Hematopoietic multipotent progenitor cell treated with erythropoietin and hydrocortisone succinate and interleukin-3 and kit ligand, for 17 days (in vitro differentiated cells): ENCODE results near the gene U2AF2.

Experiments
- DNase-seq: peaks from one replicate; pipeline ENCODE4 v3.0.0-alpha.2; 2015; ENCODE audit warnings: low spot score

U2AF2 gene

GRCh38 chr19:55674841-55675660, 20.2 kb downstream of the U2AF2 start, which contains the start of gene EPN1:
TSS of gene EPN1 (plus strand) at chr19:55675226. CDS start at chr19:55678628, 3,402 bp downstream.
- DNase-seq, result peak; percentile 95

GRCh38 chr19:55675661-55676354, 21.0 kb downstream of the U2AF2 start:
- DNase-seq, result peak; percentile 26

GRCh38 chr19:55676383-55676782, 21.5 kb downstream of the U2AF2 start:
- DNase-seq, result peak; percentile 40

GRCh38 chr19:55676889-55677505, 22.2 kb downstream of the U2AF2 start:
- no peak for DNase-seq

GRCh38 chr19:55677572-55678028, 22.8 kb downstream of the U2AF2 start:
- no peak for DNase-seq

GRCh38 chr19:55678121-55678671, 23.4 kb downstream of the U2AF2 start:
- DNase-seq, result no peak

GRCh38 chr19:55679343-55680257, 24.8 kb downstream of the U2AF2 start:
- DNase-seq, result no peak

- no peak for DNase-seq
Measured at GRCh38 chr19:55680339-55681130, 25.7 kb downstream of the U2AF2 start.

- DNase-seq, result no peak
Measured at GRCh38 chr19:55681131-55682092, 26.6 kb downstream of the U2AF2 start.

- DNase-seq, result no peak
Measured at GRCh38 chr19:55683449-55684261, 28.8 kb downstream of the U2AF2 start.

- DNase-seq, result no peak
Measured at GRCh38 chr19:55684946-55685681, 30.3 kb downstream of the U2AF2 start.

GRCh38 chr19:55685776-55686175, 30.9 kb downstream of the U2AF2 start:
- no peak for DNase-seq

GRCh38 chr19:55686311-55687050, 31.6 kb downstream of the U2AF2 start:
- no peak for DNase-seq

- DNase-seq, result no peak
Measured at GRCh38 chr19:55687281-55688201, 32.7 kb downstream of the U2AF2 start.

GRCh38 chr19:55688422-55689218, 33.8 kb downstream of the U2AF2 start:
- peak; percentile 38 for DNase-seq
